Left renal pelvis (tissue), 4 donors: Measurements from ENCODE around the gene TBX5. TPM values are rescaled to one million over a fixed set of nuclear protein-coding genes. Genes with fewer than 3 reads are reported as not detected.
"Not testable (repeated sequence)": the region's sequence is repeated elsewhere in the genome, so short reads cannot be mapped to it uniquely, and the experiment has no call there.

Source experiments
- DNase-seq, 4 donors: peaks; one replicate each; pipeline ENCODE4 v3.0.0-alpha.2; 2013; ENCODE audit warnings: low read depth in 4 of 4, low spot score in 3 of 4
- polyA plus RNA-seq, 4 donors: library from polyadenylated mRNA; unstranded; fragments of 120-200 nt; gene quantifications; one replicate each; pipeline ENCODE4 v1.2.1, GENCODE V29; 2013; ENCODE audit not compliant: insufficient read length in 4 of 4

Gene TBX5
- polyA plus RNA-seq, 4 donors: 0.14 to 0.27 TPM; not detected in 2

GRCh38 chr12:114393569-114393968, 12.4 kb downstream of the TBX5 start:
- DNase-seq: no peak

- no peak for DNase-seq
These were observed 13.0 kb downstream of the TBX5 start for GRCh38 chr12:114392909-114393308.

GRCh38 chr12:114391088-114391487, 14.9 kb downstream of the TBX5 start:
- DNase-seq: no peak

GRCh38 chr12:114384739-114385138, 21.2 kb downstream of the TBX5 start:
- DNase-seq: no peak

GRCh38 chr12:114381177-114381576, 24.8 kb downstream of the TBX5 start:
- DNase-seq: no peak

- DNase-seq: no peak
These were observed 34.2 kb downstream of the TBX5 start for GRCh38 chr12:114371733-114372132.

- no peak for DNase-seq
These were observed 34.7 kb downstream of the TBX5 start for GRCh38 chr12:114371250-114371649.

- no peak for DNase-seq
These were observed 37.1 kb downstream of the TBX5 start for GRCh38 chr12:114368685-114369452.

GRCh38 chr12:114361992-114362391, 44.0 kb downstream of the TBX5 start:
- DNase-seq: no peak

GRCh38 chr12:114361545-114361944, 44.4 kb downstream of the TBX5 start:
- no peak for DNase-seq

GRCh38 chr12:114360485-114360884, 45.5 kb downstream of the TBX5 start:
- DNase-seq: no peak

GRCh38 chr12:114355389-114356088, 50.4 kb downstream of the TBX5 start:
- no peak for DNase-seq

GRCh38 chr12:114349239-114349638, 56.7 kb downstream of the TBX5 start:
- DNase-seq: not testable (repeated sequence)

- DNase-seq: no peak
These were observed 58.1 kb downstream of the TBX5 start for GRCh38 chr12:114347861-114348260.

- DNase-seq: no peak
These were observed 61.1 kb downstream of the TBX5 start for GRCh38 chr12:114344831-114345230.

- DNase-seq: no peak
These were observed 61.7 kb downstream of the TBX5 start for GRCh38 chr12:114344303-114344663.

- no peak for DNase-seq
These were observed 62.2 kb downstream of the TBX5 start for GRCh38 chr12:114343585-114344302.

- DNase-seq: no peak
These were observed 63.3 kb downstream of the TBX5 start for GRCh38 chr12:114342656-114343055.

- DNase-seq: no peak
These were observed 64.3 kb downstream of the TBX5 start for GRCh38 chr12:114341635-114342034.

GRCh38 chr12:114340231-114340630, 65.7 kb downstream of the TBX5 start:
- no peak for DNase-seq

GRCh38 chr12:114339626-114340025, 66.3 kb downstream of the TBX5 start:
- DNase-seq: no peak

GRCh38 chr12:114335607-114336006, 70.3 kb downstream of the TBX5 start:
- DNase-seq: no peak
